Urinary bladder (tissue), 4 donors: Measurements from ENCODE around the gene PARD3. TPM values are rescaled to one million over a fixed set of nuclear protein-coding genes. Genes with fewer than 3 reads are reported as not detected.
"Not testable (repeated sequence)": the region's sequence is repeated elsewhere in the genome, so short reads cannot be mapped to it uniquely, and the experiment has no call there.

Experiments used
- DNase-seq: peaks from one replicate; pipeline ENCODE4 v3.0.0-alpha.2; 2015; ENCODE audit errors: extremely low spot score
- H3K27ac ChIP-seq: one replicate; pipeline ENCODE4 v1.5.1; 2013; ENCODE audit warnings: low read depth, mild to moderate bottlenecking, moderate library complexity
- H3K36me3 ChIP-seq: one replicate; pipeline ENCODE4 v1.6.1; 2013; ENCODE audit warnings: mild to moderate bottlenecking, moderate library complexity; ENCODE audit not compliant: insufficient read depth
- H3K4me1 ChIP-seq: one replicate; pipeline ENCODE4 v1.6.1; 2013; ENCODE audit warnings: mild to moderate bottlenecking, moderate library complexity; ENCODE audit not compliant: insufficient read depth
- H3K4me3 ChIP-seq: one replicate; pipeline ENCODE4 v1.5.1; 2013; ENCODE audit warnings: low read depth, low read length
- WGBS: extraction: QIAGEN DNeasy Blood & Tissue Kit; methylation state at CpG from one replicate; pipeline ENCODE4 v1.1.7; 2013; 5-methylcytosine and 5-hydroxymethylcytosine counted together
- polyA plus RNA-seq: library from polyadenylated mRNA; stranded (reverse); fragments of 200-250 nt; gene quantifications from one replicate; pipeline ENCODE4 v1.2.3, GENCODE V29; 2013
- total RNA-seq: library from RNA; depleted of rRNA; stranded (reverse); fragments of >200 nt; gene quantifications from one replicate; pipeline ENCODE4 v1.2.3, GENCODE V29; 2014
- donor health status: healthy with polysubstance abuse.
- donor health status: healthy.

The PARD3 gene
- total and polyA plus RNA-seq, 2 donors, result 27.5 to 89.1 TPM

DNA sequence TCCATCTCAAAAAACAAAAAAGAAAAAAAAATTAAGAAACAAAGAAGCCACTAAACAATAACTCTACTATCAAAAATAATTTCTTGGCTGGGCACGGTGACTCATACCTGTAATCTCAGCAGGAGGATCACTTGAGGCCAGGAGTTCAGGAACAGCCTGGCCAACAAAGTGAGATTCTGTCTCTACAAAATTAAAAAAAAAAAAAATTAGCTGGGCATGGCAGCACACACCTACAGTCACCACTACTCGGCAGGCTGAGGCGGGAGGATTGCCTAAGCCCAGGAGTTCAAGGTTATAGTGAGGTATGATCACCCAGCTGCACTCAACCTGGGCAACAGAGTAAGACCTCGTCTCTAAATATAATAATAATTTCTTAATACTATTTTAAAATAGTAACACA is 69.0 kb downstream of the PARD3 start:
- Histone ChIP-seq H3K4me3 (no peak overlapping the region), H3K27ac (no peak overlapping the region), H3K36me3 (no peaks in the 10 kb centered on the region), H3K4me1 (no peaks in the 10 kb centered on the region)
- DNase-seq, result no peak
- WGBS, result 94% methylated on average over 4 of the region's 4 CpGs

DNA sequence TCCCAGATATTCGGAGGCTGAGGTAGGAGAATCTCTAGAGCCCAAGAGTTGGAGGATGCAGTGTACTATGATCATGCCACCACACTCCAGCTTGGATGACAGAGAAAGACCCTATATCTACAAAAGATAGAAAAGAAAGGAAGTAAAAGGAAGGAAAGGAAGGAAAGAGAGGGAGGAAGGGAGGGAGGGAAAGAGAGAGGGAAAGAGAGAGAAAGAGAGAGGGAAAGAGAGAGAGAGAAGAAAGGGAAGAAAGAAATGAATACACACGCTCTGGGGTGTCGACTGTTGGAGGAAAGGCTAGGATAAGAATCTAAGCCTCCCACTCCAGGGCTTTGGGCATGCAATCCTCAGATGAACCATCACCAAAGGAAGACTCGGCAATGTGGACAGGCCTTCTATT is 69.9 kb downstream of the PARD3 start:
- 94% methylated on average over 4 of the region's 4 CpGs for WGBS
- Histone ChIP-seq H3K27ac (no peak overlapping the region), H3K4me1 (no peaks in the 10 kb centered on the region), H3K4me3 (no peak overlapping the region), H3K36me3 (no peaks in the 10 kb centered on the region)
- DNase-seq, result no peak

DNA sequence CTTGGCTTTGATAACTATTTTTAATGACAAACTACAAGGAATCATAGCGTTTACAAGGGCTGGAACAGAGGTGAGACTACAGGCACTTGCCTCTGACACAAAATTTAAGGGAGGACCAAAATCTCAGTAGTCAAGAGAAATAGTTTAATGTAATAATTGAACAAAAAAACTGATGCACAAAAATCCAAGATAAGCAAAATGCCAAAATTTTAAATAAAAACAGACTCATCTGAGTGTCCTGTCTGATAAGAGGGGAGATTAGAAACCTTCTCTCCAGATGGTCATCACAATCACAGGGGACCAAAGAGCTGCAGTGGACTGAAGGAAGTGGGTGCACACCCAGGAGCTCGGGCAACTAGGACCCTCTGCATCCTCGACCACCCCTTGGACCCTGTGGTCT is 70.5 kb downstream of the PARD3 start:
- Histone ChIP-seq H3K36me3 (no peaks in the 10 kb centered on the region), H3K4me1 (no peaks in the 10 kb centered on the region), H3K27ac (no peak overlapping the region), H3K4me3 (no peak overlapping the region)
- 84% methylated on average over 3 of the region's 3 CpGs for WGBS
- DNase-seq, result no peak

DNA sequence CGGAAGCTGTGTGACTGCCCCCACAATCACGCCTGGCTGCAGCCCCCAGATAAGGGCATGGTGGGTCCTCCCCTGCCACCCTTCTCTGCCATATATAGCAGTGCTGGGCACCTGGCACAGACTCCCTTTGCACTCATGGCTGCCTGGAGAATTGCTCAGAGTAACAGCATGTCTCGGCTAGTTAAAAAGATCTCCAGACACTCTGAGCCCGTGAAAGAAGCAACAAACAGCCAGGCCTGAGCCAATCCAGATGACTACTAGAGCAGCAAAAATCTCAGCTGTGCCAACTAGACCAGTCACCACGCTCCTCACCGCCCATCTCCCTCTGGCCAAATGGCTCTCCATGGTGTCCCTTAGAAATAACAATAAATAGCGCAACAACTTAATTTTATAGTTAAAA is 71.3 kb downstream of the PARD3 start:
- Histone ChIP-seq H3K27ac (no peak overlapping the region), H3K36me3 (no peaks in the 10 kb centered on the region), H3K4me3 (no peak overlapping the region), H3K4me1 (no peaks in the 10 kb centered on the region)
- DNase-seq, result no peak
- 47% methylated on average over 7 of the region's 7 CpGs for WGBS

DNA sequence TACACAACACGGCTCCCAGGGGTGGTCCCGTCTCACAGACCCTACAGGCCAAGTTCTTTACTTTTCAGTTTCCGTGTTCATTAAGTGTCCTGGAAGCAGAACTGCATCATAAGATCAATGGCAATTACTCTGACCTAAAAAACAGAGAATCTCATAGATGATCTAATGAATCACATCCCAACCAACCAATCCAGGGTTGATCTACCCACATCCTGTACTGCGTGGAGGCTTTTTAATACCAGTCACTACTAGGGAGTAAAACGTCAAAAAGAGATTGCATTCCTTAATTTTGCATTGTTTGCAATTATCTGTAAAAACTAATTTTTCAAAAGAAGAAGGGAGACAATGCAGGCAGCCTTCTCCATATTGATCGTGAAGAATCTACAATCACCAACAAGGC is 72.6 kb downstream of the PARD3 start:
- H3K27ac ChIP-seq, result no peak overlapping the region
- no peaks in the 10 kb centered on the region for H3K36me3 ChIP-seq
- H3K4me1 ChIP-seq, result no peaks in the 10 kb centered on the region
- 93% methylated on average over 6 of the region's 6 CpGs for WGBS
- no peak for DNase-seq
- no peak overlapping the region for H3K4me3 ChIP-seq

DNA sequence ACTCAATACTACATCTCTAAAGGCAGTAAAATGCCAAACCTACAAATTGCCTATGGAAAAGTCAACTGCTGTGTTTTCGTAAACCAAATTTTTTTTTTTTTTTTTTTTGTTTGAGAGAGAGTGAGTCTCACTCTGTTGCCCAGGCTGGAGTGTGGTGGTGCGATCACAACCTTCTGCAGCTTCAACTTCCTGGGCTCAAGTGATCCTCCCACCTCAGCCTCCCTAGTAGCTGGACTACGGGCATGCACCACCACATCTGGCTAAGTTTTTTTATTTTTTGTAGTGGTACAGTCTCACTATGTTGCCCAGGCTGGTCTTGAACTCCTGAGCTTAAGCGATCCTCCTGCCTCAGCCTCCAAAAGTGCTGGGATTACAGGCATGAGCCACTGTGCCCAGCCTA is 74.0 kb downstream of the PARD3 start:
- not testable (repeated sequence) for H3K36me3 ChIP-seq, H3K4me1 ChIP-seq, H3K4me3 ChIP-seq, DNase-seq, H3K27ac ChIP-seq
- WGBS, result 98% methylated on average over 4 of the region's 4 CpGs

DNA sequence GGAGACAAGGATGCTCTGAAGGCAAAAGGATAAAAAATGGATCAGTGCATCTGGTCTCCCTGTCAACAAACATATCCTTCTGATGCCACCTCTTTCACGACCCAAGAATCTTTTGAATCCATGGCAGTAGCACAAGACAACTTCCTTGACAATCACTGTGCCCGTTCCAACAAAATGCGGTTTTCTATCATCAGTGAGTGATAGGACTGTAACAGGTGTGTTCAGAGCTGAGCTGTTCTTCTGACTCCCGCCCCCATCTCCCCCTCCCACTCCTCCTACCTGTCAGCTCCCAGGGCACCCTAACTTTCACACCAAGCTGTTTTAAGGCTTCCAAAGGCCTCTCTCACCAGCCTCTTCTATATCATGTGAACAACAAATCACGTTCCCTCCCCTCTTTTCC is 74.8 kb downstream of the PARD3 start:
- Histone ChIP-seq H3K27ac (no peak overlapping the region), H3K36me3 (no peaks in the 10 kb centered on the region), H3K4me1 (no peaks in the 10 kb centered on the region), H3K4me3 (no peak overlapping the region)
- WGBS, result 37% methylated on average over 5 of the region's 5 CpGs
- DNase-seq, result no peak

DNA sequence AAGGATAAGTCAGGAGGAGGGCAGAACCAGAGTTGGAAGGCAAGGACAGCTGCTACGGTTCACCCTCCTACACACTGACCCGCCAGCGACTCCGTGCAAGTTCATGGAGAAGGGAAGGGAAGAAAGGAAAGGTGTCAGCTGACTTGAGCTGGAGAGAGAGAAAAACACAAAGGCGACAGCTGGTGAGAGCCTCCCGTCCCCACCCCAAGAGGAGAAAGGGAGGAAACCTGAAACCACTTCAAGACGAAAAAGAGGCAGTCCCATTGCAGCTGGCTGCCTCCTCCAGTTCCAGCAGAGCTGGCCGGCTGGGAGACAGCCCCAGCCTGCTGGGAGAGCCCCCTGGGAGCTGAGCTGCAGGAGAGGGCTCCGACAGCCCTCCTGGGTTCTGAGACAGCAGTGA is 75.2 kb downstream of the PARD3 start:
- DNase-seq, result peak; percentile 85
- Histone ChIP-seq H3K4me3 (no peak overlapping the region), H3K27ac (no peak overlapping the region), H3K36me3 (no peaks in the 10 kb centered on the region), H3K4me1 (no peaks in the 10 kb centered on the region)
- WGBS, result 8% methylated on average over 9 of the region's 9 CpGs

DNA sequence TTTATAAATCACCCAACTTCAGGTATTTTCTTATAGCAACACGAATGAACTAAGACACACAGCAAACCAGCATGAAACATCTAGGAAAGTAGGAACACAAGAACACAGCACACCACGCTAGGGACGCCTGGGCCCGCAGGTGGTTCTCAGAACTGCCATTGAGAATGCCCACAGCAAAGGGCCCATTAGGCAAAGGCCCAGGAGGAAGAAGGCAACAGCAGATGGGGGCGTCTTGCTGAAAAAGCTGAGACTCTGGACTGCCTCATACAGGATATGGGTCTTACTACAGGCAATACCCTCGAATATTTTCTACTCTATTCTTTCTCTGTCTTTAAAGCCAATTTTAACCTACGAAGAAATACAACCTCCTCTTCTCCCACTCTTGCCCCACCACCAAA is 77.3 kb downstream of the PARD3 start:
- no peak overlapping the region for H3K27ac ChIP-seq
- H3K36me3 ChIP-seq, result no peaks in the 10 kb centered on the region
- no peak for DNase-seq
- H3K4me3 ChIP-seq, result no peak overlapping the region
- no peaks in the 10 kb centered on the region for H3K4me1 ChIP-seq
- 95% methylated on average over 7 of the region's 7 CpGs for WGBS

DNA sequence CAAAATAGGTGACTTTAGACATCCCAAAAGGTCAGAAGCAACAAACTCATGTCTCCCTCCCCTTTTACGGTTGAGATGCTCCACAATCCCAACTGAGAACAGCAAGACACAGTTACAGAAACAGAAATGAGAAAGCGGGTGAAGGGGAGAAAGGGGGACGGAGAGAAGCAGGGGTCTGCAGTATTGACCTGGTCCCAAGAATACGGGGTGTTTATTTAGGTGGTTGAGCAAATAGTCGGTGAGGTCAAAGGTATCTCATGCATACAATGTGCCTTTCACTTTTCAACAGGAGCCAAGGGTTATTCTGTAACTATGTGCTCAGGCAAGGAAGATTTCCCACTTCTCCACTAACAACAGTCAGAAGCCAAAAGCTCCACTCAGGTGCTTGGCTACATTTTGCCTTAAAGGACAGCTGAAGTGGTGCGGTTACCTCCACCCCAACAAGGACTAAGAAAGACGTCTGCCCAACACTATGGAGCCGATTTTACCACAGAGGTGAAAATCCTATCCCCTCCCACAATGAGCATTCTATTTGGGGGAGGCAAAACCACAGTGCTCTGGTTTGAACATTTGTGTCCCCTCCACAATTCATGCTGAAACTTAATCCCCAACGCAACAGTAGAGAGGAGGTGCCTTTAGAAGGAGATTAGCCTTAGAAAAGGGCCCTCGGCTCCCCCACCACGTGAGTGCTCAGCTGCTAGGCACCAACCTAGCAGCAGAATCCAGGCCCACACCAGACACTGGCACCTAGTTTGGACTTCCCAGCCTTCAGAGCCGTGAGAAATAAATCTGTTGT is 77.9 kb downstream of the PARD3 start:
- H3K4me3 ChIP-seq, result no peak overlapping the region
- H3K36me3 ChIP-seq, result no peaks in the 10 kb centered on the region
- DNase-seq, result no peak
- H3K4me1 ChIP-seq, result no peaks in the 10 kb centered on the region
- WGBS, result 93% methylated on average over 12 of the region's 12 CpGs
- no peak overlapping the region for H3K27ac ChIP-seq

DNA sequence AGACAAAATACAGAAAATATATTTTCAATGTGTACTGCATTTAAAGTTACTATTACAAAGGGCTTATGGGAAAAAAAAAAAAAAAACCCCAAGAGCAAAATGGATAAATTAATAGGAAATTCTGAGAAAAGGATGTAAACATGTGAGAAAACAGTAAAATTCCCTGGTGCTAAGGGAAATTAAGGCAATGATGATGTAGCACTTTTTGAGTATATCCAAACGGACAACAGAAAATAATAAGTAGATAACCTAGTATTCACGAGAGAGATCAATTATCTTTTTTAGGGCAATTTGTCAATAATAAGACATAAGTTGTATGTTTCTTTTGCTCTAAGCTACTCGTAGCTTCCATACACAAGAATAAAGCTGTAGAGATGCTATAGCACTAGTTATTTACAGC is 80.2 kb downstream of the PARD3 start:
- Histone ChIP-seq H3K27ac (no peak overlapping the region), H3K36me3 (no peaks in the 10 kb centered on the region), H3K4me1 (no peaks in the 10 kb centered on the region), H3K4me3 (no peak overlapping the region)
- DNase-seq, result no peak
- WGBS, result 92% methylated on average over 3 of the region's 3 CpGs

DNA sequence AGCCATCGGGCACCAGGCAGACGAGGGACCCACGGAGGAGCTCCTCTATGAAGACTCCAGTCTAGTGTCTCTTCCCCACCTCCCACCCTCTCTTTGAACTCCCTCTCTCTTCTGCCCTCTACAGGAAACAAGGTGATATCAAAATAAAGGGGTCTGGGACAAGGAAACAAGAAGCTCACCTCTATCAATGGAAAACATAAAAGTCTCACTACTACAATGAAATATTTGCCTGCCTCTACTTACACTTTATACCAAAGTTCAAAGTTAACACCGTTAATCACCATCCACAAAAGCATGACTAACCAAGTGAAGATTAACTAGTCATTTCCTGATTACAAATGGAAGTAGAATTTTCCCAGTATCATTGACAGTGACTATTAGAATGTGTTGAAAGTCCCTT is 82.2 kb downstream of the PARD3 start:
- DNase-seq, result no peak
- H3K4me1 ChIP-seq, result peaks cover 2% of the 10 kb centered on the region
- H3K36me3 ChIP-seq, result no peaks in the 10 kb centered on the region
- 81% methylated on average over 4 of the region's 4 CpGs for WGBS
- H3K27ac ChIP-seq, result no peak overlapping the region
- H3K4me3 ChIP-seq, result no peak overlapping the region

DNA sequence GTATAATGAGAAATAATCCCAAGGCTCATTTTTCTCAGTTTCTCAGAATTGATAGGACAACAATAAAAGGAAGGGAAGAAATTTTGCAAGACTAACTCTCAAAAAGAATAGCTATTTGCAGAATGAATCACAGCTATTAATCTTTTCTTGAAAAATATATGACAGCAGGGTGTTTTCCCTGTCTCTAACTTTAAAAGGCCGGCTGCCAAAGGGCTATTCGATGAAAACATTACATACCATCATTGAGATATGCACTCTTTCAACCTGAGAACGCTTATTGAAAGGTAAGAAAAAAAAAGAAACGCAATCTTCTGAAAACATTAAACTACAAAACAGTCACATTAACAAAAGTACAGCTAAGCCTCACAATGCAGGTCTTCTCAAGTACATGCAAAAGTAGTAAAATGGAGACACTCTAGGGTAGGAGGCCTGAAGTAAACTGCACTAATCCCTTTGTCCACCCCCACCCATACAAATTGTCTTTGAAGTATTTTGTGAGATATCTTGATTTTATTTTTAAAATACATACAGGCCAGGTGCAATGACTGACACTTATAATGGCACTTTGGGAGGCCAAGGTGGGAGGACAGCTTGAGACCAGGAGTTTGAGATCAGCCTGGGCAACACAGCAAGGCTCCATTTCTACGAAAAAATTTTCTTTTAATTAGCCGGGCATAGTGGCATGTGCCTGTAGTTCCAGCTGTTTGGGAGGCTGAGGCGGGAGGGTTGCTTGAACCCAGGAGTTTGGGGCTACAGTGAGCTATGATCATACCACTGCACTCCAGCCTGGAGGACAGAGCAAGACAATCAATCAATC is 83.0 kb downstream of the PARD3 start:
- 64% methylated on average over 7 of the region's 7 CpGs for WGBS
- Histone ChIP-seq H3K4me1 (peaks cover 2% of the 10 kb centered on the region), H3K27ac (no peak overlapping the region), H3K4me3 (no peak overlapping the region), H3K36me3 (no peaks in the 10 kb centered on the region)
- DNase-seq, result no peak

DNA sequence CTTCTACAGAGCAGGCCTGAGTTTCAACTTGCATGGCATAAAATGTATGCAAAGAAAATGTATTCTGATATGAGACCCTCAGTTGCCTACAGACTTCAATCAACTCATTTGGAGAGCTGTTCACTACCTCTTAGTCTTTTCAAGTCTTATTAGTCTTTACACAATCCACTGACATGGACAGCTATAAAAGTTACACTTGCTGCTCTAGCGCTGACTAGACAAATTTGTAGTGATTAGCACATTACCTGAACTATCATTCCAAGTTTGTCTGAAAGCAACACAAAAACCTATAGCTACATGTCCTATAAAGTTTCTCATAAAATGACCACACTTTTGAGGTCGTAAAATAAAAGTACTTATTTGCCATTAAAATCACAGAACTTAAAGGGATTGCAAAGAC is 83.9 kb downstream of the PARD3 start:
- no peaks in the 10 kb centered on the region for H3K36me3 ChIP-seq
- no peak overlapping the region for H3K27ac ChIP-seq
- no peak for DNase-seq
- no peak overlapping the region for H3K4me3 ChIP-seq
- peaks cover 2% of the 10 kb centered on the region for H3K4me1 ChIP-seq
- WGBS, result 89% methylated on average over 2 of the region's 2 CpGs
